Kidney (tissue), 14 donors: ENCODE measurements around the gene PLPPR1. TPM values are rescaled to one million over a fixed set of nuclear protein-coding genes. Genes with fewer than 3 reads are reported as not detected.

Source experiments
- DNase-seq, 5 donors: peaks; one replicate each; pipeline ENCODE4 v3.0.0-alpha.2; 2013 to 2020
- FAIRE-seq: peaks from 2 replicates; lab custom pipeline; 2012; peaks lifted over from hg19 to GRCh38; lab: Jason Lieb, UNC
- H3K27ac ChIP-seq, 2 donors: one replicate each; pipeline ENCODE4 v1.7.0; 2013; ENCODE audit warnings: low read depth in 2 of 2, low read length in 2 of 2, inconsistent platforms in 1 of 2
- H3K27me3 ChIP-seq: one replicate; pipeline ENCODE4 v1.7.1; 2013; ENCODE audit warnings: low read length, inconsistent platforms; ENCODE audit not compliant: control insufficient read depth, insufficient read depth
- H3K36me3 ChIP-seq, 3 donors: one replicate each; pipeline versions ENCODE4 v1.7.0 to v1.7.1; 2013; ENCODE audit warnings: low read length in 3 of 3, control low read depth in 1 of 3, inconsistent platforms in 1 of 3; ENCODE audit not compliant: insufficient read depth in 3 of 3, control insufficient read depth in 2 of 3
- H3K4me1 ChIP-seq, 3 donors: one replicate each; pipeline versions ENCODE4 v1.7.0 to v1.7.1; 2013; ENCODE audit warnings: low read length in 3 of 3, inconsistent platforms in 1 of 3, low read depth in 1 of 3; ENCODE audit not compliant: control insufficient read depth in 2 of 3, insufficient read depth in 2 of 3
- H3K4me3 ChIP-seq, 3 donors: one replicate each; pipeline versions ENCODE4 v1.7.0 to v1.8.1; 2013; ENCODE audit warnings: low read length in 3 of 3, control low read depth in 1 of 3, inconsistent platforms in 1 of 3
- H3K9ac ChIP-seq, 3 donors: one replicate each; pipeline versions ENCODE4 v1.7.0 to v1.7.1; 2013; ENCODE audit warnings: low read length in 3 of 3, control low read depth in 1 of 3, inconsistent platforms in 1 of 3
- H3K9me3 ChIP-seq, 3 donors: one replicate each; pipeline versions ENCODE4 v1.7.0 to v1.7.1; 2013; ENCODE audit warnings: low read length in 3 of 3, control low read depth in 1 of 3, inconsistent platforms in 1 of 3; ENCODE audit not compliant: control insufficient read depth in 2 of 3, insufficient read depth in 1 of 3
- intact Hi-C: fragments of 100-400 bp; cut with DNase I; formaldehyde crosslinking; loops from one replicate; pipeline ENCODE4 v1.11.1; 2022
- polyA plus RNA-seq: library from polyadenylated mRNA; stranded (reverse); fragments of 350-450 nt; fragmentation: Illumina TruSeq; extraction: RNeasy Lipid Tissue Mini Kit (QIAGEN cat#74804); gene quantifications from one replicate; pipeline ENCODE4 v1.2.3, GENCODE V29; 2014; ENCODE audit warnings: low read depth, low replicate concordance; ENCODE audit not compliant: insufficient read depth
- total RNA-seq: library from RNA; stranded (reverse); fragmentation: NEBNext Ultra II Directional; extraction: Animal tissue kit (Norgen Biotek cat#: 25700); gene quantifications from one replicate; pipeline ENCODE4 v1.2.1, GENCODE V29; 2021
- TF ChIP-seq, protein P1 (sequence below): IDR thresholded peaks from 3 replicates; pipeline ENCODE4 v1.5.1; 2012; ENCODE audit warnings: mild to moderate bottlenecking, moderate library complexity, borderline replicate concordance; ENCODE audit not compliant: insufficient read depth; ENCODE audit errors: extremely low read depth
- donor health status: control.
- donor health status: control.
- donor health status: control.
- donor health status: control.
- donor health status: control.
- donor health status: DM: yes; HTN: yes; CAD: no.
- donor health status: Normal renal cell carcinoma (clear cell type).

The PLPPR1 gene
- total and polyA plus RNA-seq, 2 donors from 2014 or later: 0.98 to 21.6 TPM

DNA sequence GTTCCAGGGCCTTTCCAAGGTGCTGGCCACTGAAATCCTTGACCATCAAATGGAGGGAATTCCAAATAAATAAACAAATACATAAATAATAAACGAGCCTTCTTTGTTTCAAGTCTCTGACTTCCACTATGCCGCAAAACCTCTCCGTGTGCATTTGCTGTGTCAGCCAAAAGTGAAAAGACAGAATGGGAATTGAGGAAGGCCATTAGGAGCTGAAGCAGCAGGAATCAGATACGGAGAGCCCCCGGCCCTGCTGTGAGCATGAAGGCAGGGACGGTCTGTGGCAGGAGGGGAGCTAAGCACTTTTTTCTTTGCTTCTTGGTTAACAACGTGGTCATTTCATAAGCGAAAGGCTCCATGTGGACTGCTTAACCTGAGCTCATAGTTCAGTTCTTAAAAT is 26.1 kb downstream of the PLPPR1 start:
- Histone ChIP-seq H3K4me1 (no peaks in the 10 kb centered on the region), H3K36me3 (no peaks in the 10 kb centered on the region), H3K27ac (no peak overlapping the region), H3K27me3 (no peaks in the 10 kb centered on the region), H3K4me3 (no peak overlapping the region), H3K9me3 (no peaks in the 10 kb centered on the region), H3K9ac (no peak overlapping the region)
- DNase-seq (no peak), FAIRE-seq (no peak)
- TF ChIP-seq, protein P1, sequence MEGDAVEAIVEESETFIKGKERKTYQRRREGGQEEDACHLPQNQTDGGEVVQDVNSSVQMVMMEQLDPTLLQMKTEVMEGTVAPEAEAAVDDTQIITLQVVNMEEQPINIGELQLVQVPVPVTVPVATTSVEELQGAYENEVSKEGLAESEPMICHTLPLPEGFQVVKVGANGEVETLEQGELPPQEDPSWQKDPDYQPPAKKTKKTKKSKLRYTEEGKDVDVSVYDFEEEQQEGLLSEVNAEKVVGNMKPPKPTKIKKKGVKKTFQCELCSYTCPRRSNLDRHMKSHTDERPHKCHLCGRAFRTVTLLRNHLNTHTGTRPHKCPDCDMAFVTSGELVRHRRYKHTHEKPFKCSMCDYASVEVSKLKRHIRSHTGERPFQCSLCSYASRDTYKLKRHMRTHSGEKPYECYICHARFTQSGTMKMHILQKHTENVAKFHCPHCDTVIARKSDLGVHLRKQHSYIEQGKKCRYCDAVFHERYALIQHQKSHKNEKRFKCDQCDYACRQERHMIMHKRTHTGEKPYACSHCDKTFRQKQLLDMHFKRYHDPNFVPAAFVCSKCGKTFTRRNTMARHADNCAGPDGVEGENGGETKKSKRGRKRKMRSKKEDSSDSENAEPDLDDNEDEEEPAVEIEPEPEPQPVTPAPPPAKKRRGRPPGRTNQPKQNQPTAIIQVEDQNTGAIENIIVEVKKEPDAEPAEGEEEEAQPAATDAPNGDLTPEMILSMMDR: no peak
- intact Hi-C loops: no loop called here

GRCh38 chr9:101055516-101055915 is 27.0 kb downstream of the PLPPR1 start:
- DNase-seq (no peak), FAIRE-seq (no peak)
- Histone ChIP-seq H3K4me1 (no peaks in the 10 kb centered on the region), H3K9ac (no peak overlapping the region), H3K27me3 (no peaks in the 10 kb centered on the region), H3K9me3 (no peaks in the 10 kb centered on the region), H3K36me3 (no peaks in the 10 kb centered on the region), H3K27ac (no peak overlapping the region), H3K4me3 (no peak overlapping the region)
- TF ChIP-seq, protein P1: no peak
- intact Hi-C loops: no loop called here

DNA sequence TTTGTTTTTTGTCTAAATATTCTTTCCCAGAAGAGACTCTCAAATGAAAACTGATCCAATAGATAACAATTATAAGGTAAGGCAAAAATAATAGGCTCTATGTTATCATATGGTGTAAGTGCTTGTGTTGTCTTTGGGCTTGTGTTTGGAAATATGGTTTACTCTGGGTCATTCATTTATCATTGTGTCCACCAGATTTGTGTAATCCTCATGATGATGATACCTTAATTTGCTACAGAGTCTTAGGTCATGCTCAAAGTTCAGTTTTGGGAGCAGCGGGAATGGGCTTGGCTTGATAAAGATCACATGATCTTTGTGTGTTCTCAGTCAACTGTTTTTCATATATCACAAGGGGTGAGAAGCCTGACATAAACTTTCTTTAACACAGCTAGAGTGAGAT is 34.2 kb downstream of the PLPPR1 start:
- Histone ChIP-seq H3K9ac (no peak overlapping the region), H3K4me1 (no peaks in the 10 kb centered on the region), H3K36me3 (no peaks in the 10 kb centered on the region), H3K27me3 (no peaks in the 10 kb centered on the region), H3K4me3 (no peak overlapping the region), H3K27ac (no peak overlapping the region), H3K9me3 (no peaks in the 10 kb centered on the region)
- FAIRE-seq (no peak), DNase-seq (no peak)
- TF ChIP-seq, protein P1: no peak
- intact Hi-C loops: no loop called here

GRCh38 chr9:101063192-101063591 is 34.7 kb downstream of the PLPPR1 start:
- no peaks in the 10 kb centered on the region for H3K27me3 ChIP-seq
- intact Hi-C loops: no loop called here
- H3K9ac ChIP-seq: no peak overlapping the region
- no peaks in the 10 kb centered on the region for H3K9me3 ChIP-seq
- no peak overlapping the region for H3K27ac ChIP-seq
- H3K4me3 ChIP-seq: no peak overlapping the region
- H3K36me3 ChIP-seq: no peaks in the 10 kb centered on the region
- FAIRE-seq (no peak), DNase-seq (no peak)
- TF ChIP-seq, protein P1: no peak
- H3K4me1 ChIP-seq: no peaks in the 10 kb centered on the region
